Breast epithelium (tissue), 3 donors: ENCODE results near the gene CYB5R3.

Experiments
- POLR2AphosphoS5 ChIP-seq, 3 donors: sonication (generic); formaldehyde crosslinking; IDR thresholded peaks; one replicate each; pipeline ENCODE4 v1.6.1; 2017; ENCODE audit warnings: antibody characterized with exemption in 3 of 3
- TF ChIP-seq, protein P1 (sequence below), 3 donors: fragments of 450-650 bp; IDR thresholded peaks; one replicate each; pipeline ENCODE4 v1.5.1; 2016 to 2017; ENCODE audit warnings: antibody characterized with exemption in 3 of 3, mild to moderate bottlenecking in 3 of 3, moderate library complexity in 3 of 3

DNA sequence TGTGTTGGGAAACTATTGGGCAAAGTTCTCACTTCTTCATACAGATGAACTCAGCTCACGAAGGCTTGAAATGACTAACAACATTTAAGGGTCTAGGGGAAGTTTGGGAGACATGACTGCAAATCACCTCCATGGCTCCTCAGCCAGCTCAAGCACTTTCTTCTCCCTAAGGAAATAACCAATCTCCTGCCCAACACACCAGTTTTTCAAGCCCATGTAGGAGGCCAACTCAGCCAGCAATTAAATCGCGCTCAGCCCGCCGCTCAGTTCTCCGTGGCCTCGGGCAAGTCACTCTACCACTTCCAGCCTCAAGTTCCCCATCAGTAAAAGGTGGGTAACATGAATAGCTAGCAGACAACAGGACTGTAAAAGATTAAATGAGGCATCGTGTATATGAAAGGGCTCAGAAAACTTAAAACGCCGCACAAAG lies 35.3 kb downstream of the CYB5R3 start:
- TF ChIP-seq, protein P1, sequence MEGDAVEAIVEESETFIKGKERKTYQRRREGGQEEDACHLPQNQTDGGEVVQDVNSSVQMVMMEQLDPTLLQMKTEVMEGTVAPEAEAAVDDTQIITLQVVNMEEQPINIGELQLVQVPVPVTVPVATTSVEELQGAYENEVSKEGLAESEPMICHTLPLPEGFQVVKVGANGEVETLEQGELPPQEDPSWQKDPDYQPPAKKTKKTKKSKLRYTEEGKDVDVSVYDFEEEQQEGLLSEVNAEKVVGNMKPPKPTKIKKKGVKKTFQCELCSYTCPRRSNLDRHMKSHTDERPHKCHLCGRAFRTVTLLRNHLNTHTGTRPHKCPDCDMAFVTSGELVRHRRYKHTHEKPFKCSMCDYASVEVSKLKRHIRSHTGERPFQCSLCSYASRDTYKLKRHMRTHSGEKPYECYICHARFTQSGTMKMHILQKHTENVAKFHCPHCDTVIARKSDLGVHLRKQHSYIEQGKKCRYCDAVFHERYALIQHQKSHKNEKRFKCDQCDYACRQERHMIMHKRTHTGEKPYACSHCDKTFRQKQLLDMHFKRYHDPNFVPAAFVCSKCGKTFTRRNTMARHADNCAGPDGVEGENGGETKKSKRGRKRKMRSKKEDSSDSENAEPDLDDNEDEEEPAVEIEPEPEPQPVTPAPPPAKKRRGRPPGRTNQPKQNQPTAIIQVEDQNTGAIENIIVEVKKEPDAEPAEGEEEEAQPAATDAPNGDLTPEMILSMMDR (IDR thresholded peaks at IDR 0.05): no peak
- TF ChIP-seq POLR2AphosphoS5 (IDR thresholded peaks at IDR 0.05): no peak
